A673 (cell line): ENCODE measurements around the gene LRRC4B.

Experiments used
- CTCF ChIP-seq: fragments of 300-800, 200-600 bp; sonication (generic); conservative IDR thresholded peaks from 2 replicates; pipeline ENCODE4 v1.5.1; 2017; ENCODE audit warnings: low read depth, mild to moderate bottlenecking, antibody characterized with exemption, low read length, moderate library complexity, mixed read lengths
- EZH2 ChIP-seq: fragments of 200-600 bp; sonication (generic); IDR thresholded peaks from 2 replicates; pipeline ENCODE4 v1.6.1; 2017; ENCODE audit warnings: borderline replicate concordance, low read depth, mild to moderate bottlenecking, mixed read lengths, antibody characterized with exemption, low read length; ENCODE audit not compliant: poor library complexity, severe bottlenecking

DNA sequence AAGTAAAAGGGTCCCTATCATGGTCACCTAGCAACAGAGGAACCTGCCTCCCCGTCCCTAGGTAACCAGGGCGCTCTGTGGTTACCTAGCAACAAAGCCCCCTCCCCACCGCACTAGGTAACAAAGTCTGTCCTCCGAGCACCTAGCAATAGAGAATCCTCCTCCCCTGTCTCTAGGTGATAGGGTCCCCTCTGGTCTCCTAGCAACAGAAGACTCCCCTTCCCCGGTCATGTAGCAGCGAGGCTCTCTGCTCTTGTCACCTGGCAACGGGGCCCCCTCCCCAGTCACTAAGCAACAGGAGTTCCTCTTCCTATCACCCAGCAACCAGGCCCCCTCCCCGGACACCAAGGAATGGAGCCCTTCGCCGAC, 57.6 kb downstream of the LRRC4B start:
- no peak for TF ChIP-seq CTCF
- no peak for TF ChIP-seq EZH2
